T-helper 9 cell (primary cell): ENCODE results near the gene KIR2DL1.
"Not testable (repeated sequence)": the region's sequence is repeated elsewhere in the genome, so short reads cannot be mapped to it uniquely, and the experiment has no call there.

Experiments
- DNase-seq: peaks from one replicate; pipeline ENCODE4 v3.0.0-alpha.2; 2020
- total RNA-seq, 2 donors: gene quantifications; one replicate each; lab custom pipeline; 2026; lab: John Stamatoyannopoulos, UW

The KIR2DL1 gene
- total RNA-seq: 0 reads per million in 2 donors

DNA sequence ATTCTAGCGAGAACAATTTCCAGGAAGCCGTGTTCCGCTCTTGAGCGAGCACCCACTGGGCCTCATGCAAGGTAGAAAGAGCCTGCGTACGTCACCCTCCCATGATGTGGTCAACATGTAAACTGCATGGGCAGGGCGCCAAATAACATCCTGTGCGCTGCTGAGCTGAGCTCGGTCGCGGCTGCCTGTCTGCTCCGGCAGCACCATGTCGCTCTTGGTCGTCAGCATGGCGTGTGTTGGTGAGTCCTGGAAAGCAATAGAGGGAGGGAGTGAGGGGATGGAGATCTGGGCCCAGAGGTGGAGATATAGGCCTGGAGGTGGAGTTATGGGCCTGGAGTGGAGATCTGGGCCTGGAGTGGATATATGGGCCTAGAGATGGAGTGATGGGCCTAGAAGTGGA lies at the start of gene KIR2DL1:
KIR2DL1 (plus strand) TSS at position 148 of the 400 bp plus-strand sequence; CDS start at position 206, 58 bp downstream.
- DNase-seq: not testable (repeated sequence)

GRCh38 chr19:54724142-54724541 lies 45.5 kb upstream of the KIR2DL1 start, which contains the start of gene KIR3DL3:
Gene KIR3DL3, plus strand, starts transcription at chr19:54724442. Its CDS starts 55 bp downstream, at chr19:54724497.
- no peak for DNase-seq

GRCh38 chr19:54724644-54725043 lies 44.9 kb upstream of the KIR2DL1 start:
- no peak for DNase-seq

DNA sequence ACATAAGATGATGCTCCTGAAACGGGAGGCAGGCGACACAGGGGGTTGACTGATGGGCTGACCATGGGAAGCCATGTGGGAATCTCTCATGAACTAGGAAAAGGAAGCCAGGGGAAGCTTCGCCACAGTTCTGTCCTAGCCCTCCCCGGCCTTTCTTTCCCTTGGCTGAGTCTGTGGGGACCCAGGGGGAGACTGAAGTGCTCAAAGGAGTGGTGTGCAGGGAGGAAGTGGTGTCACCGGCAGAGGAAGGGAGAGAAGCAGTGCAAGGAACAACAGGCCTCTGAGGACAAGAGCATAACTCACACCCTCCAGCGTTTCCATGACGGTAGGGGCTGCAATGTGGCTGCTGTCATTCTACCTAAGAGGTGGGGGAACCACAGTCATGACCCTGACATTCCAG lies 44.3 kb upstream of the KIR2DL1 start:
- DNase-seq: no peak

- DNase-seq: no peak
Measured at GRCh38 chr19:54727562-54727961, 42.0 kb upstream of the KIR2DL1 start.

DNA sequence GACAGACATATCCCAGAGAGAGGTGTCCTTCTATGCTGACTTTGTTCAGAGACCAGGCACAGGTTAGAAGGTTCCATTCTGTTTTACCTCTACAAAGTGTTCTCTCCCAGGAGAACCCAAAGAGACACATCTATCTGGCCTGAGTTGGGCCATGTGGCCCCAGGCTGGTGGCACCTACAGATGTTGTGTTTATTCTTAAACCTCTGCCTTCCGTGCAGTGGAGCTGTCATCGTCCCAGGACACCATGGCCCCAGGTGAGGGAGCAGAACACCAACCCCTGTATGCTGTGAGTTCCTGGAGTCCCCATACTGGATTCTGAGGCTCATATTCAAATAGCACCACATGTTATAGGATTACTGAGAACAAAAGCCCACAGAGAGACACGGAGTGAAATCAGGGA lies 41.4 kb upstream of the KIR2DL1 start:
- no peak for DNase-seq

GRCh38 chr19:54729416-54730188 lies 40.0 kb upstream of the KIR2DL1 start:
- no peak for DNase-seq

- no peak for DNase-seq
Measured at GRCh38 chr19:54731191-54731590, 38.4 kb upstream of the KIR2DL1 start.

DNA sequence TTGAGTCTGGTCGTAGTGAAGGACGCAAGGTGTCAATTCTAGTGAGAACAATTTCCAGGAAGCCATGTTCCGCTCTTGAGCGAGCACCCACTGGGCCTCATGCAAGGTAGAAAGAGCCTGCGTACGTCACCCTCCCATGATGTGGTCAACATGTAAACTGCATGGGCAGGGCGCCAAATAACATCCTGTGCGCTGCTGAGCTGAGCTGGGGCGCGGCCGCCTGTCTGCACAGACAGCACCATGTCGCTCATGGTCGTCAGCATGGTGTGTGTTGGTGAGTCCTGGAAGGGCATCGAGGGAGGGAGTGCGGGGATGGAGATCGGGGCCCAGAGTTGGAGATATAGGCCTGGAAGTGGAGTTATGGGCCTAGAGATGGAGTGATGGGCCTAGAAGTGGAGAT lies 31.3 kb upstream of the KIR2DL1 start, which contains the start of gene KIR2DL3:
KIR2DL3 (plus strand) TSS at position 208 of the 400 bp plus-strand sequence; CDS start at position 241, 33 bp downstream.
- DNase-seq: not testable (repeated sequence)

- DNase-seq: no peak
Measured at GRCh38 chr19:54738715-54739114, 30.9 kb upstream of the KIR2DL1 start.

- DNase-seq: no peak
Measured at GRCh38 chr19:54739587-54740497, 29.8 kb upstream of the KIR2DL1 start.

- not testable (repeated sequence) for DNase-seq
Measured at GRCh38 chr19:54741950-54742349, 27.6 kb upstream of the KIR2DL1 start.

DNA sequence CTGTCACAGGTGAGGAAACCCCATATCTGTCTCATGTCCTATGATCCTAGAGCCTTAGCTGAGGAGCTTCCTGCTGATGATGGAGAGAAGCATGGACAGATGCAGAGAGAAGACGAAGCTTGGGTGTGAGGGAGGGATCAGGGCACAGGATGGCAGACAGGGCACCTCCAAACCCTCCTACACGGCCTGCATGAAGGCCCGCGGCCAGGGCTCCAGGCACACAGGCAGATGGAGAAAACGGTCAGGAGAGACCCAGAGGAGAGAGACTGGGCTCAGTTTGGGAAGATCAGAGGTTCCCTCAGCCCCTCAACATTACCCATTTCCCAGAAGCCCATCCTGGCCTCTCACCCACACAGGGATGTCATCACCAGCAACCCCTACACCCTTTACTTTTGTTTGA lies 25.5 kb upstream of the KIR2DL1 start:
- DNase-seq: not testable (repeated sequence)

- not testable (repeated sequence) for DNase-seq
Measured at GRCh38 chr19:54747614-54748322, 21.8 kb upstream of the KIR2DL1 start.

- DNase-seq: not testable (repeated sequence)
Measured at GRCh38 chr19:54750276-54750675, 19.3 kb upstream of the KIR2DL1 start.

GRCh38 chr19:54756204-54757110 lies 13.1 kb upstream of the KIR2DL1 start:
- DNase-seq: not testable (repeated sequence)

DNA sequence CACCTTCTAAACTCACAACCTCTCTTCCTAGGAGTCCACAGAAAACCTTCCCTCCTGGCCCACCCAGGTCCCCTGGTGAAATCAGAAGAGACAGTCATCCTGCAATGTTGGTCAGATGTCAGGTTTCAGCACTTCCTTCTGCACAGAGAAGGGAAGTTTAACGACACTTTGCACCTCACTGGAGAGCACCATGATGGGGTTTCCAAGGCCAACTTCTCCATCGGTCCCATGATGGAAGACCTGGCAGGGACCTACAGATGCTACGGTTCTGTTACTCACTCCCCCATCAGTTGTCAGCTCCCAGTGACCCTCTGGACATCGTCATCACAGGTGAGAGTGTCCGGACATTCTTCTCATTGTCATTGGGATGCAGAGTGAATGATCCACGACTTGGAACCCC lies 11.0 kb upstream of the KIR2DL1 start:
- DNase-seq: not testable (repeated sequence)

DNA sequence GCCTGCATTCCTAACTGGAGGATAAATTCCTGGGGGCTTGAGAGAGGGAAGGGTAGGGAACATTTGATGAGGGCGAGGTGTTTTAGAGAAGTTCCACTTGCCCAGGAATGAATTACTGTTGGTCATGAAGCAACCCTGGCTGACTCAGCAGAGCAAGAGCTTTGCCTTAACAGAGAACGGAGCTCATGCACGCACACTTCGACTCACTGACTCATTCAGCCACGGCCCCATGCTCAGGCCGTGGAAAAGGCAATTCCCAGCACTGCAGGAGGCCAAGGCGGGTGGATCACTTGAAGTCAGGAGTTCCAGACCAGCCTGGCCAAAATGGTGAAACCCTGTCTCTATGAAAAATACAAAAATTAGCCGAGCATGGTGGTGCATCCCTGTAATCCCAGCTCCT lies 5.4 kb upstream of the KIR2DL1 start:
- DNase-seq: not testable (repeated sequence)

DNA sequence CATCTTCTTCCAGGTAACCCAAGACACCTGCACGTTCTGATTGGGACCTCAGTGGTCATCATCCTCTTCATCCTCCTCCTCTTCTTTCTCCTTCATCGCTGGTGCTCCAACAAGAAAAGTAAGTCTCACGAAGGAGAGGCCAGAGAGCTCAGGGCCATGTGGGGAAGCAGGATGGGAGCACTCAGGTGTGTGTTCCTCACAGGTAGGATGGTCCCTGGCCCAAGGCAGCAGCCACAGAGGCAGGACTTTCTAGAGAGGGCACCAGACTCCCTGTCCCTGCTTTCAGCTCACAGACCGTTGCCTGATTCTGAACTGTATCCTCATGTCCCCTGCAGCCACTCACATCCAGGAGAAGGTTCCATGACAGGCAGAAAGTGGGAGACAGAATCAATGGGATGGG lies 3.1 kb upstream of the KIR2DL1 start:
- DNase-seq: not testable (repeated sequence)

DNA sequence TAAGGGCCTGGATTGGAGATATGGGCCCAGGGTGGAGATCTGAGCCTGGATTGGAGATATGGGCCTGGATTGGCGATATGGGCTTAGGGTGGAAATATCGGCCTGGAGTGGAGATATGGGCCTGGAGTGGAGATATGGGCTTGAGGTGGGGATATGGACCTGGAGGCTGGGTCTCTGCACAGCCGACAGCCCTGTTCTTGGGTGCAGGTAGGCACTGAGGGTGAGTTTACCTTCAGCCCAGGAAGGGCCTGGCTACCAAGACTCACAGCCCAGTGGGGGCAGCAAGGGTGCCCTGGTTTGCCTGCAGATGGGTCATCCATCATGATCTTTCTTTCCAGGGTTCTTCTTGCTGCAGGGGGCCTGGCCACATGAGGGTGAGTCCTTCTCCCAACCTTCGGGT lies 918 bp downstream of the KIR2DL1 start:
- DNase-seq: not testable (repeated sequence)
